ENCODE measurements around the gene C11orf58.

Gene C11orf58

GRCh38 chr11:16795146-16795545 lies 56.7 kb downstream of the C11orf58 start:
- DNase-seq (ENCODE audit: extremely low spot score): no peak
- no peak for TF ChIP-seq CTCF (IDR thresholded peaks at IDR 0.05; ENCODE audit: control extremely low read depth, extremely low read depth, low read depth, missing control alignments)
- ChIA-PET POLR2A (no interaction called here), CTCF (interaction anchor here (0.7 to 9.3 kb wide), 5 partner anchors 8 to 268 kb away, joined by 3 to 120 read pairs (median 4); no protein-coding TSS in a partner anchor)

GRCh38 chr11:16796311-16796710 lies 57.9 kb downstream of the C11orf58 start:
- ChIA-PET POLR2A (no interaction called here), CTCF (interaction anchor here (1.4 to 9.3 kb wide), 2 partner anchors 10 to 135 kb away, joined by 3 to 120 read pairs; no protein-coding TSS in a partner anchor)

GRCh38 chr11:16797776-16798175 lies 59.3 kb downstream of the C11orf58 start:
- ChIA-PET CTCF (interaction anchor here (1.4 to 9.3 kb wide), 4 partner anchors 11 to 265 kb away, joined by 3 to 120 read pairs (median 6); no protein-coding TSS in a partner anchor), POLR2A (no interaction called here)
- DNase-seq (ENCODE audit: extremely low spot score): no peak
- TF ChIP-seq CTCF (IDR thresholded peaks at IDR 0.05; ENCODE audit: control extremely low read depth, extremely low read depth, low read depth, missing control alignments): no peak

More at GRCh38 chr11:16796311-16796710, 57.9 kb downstream of the C11orf58 start:
- no peak for DNase-seq (ENCODE audit: extremely low spot score)
- no peak for TF ChIP-seq CTCF (IDR thresholded peaks at IDR 0.05; ENCODE audit: control extremely low read depth, extremely low read depth, low read depth, missing control alignments)

- no peak for DNase-seq (ENCODE audit: extremely low spot score)
- TF ChIP-seq CTCF (IDR thresholded peaks at IDR 0.05; ENCODE audit: control extremely low read depth, extremely low read depth, low read depth, missing control alignments): no peak
- ChIA-PET CTCF (interaction anchor here (9.3 kb wide), 1 partner anchor 13 kb away, joined by 120 read pairs; no protein-coding TSS in a partner anchor), POLR2A (no interaction called here)
These were observed 60.8 kb downstream of the C11orf58 start for GRCh38 chr11:16799221-16799620.

- no peak for DNase-seq (ENCODE audit: extremely low spot score)
- ChIA-PET CTCF (interaction anchor here (1.0 to 9.3 kb wide), 5 partner anchors 10 to 264 kb away, joined by 3 to 120 read pairs (median 13); no protein-coding TSS in a partner anchor), POLR2A (no interaction called here)
- TF ChIP-seq CTCF (IDR thresholded peaks at IDR 0.05; ENCODE audit: control extremely low read depth, extremely low read depth, low read depth, missing control alignments): no peak
These were observed 61.4 kb downstream of the C11orf58 start for GRCh38 chr11:16799890-16800289.

- TF ChIP-seq CTCF (IDR thresholded peaks at IDR 0.05; ENCODE audit: control extremely low read depth, extremely low read depth, low read depth, missing control alignments): no peak
- ChIA-PET POLR2A (no interaction called here), CTCF (interaction anchor here (1.0 to 9.3 kb wide), 5 partner anchors 10 to 263 kb away, joined by 3 to 120 read pairs (median 13); no protein-coding TSS in a partner anchor)
- DNase-seq (ENCODE audit: extremely low spot score): no peak
These were observed 61.9 kb downstream of the C11orf58 start for GRCh38 chr11:16800382-16800781.

Data from GM10248 (cell line).